ENCODE measurements around the gene PRB4.
"Not testable (repeated sequence)": the region's sequence is repeated elsewhere in the genome, so short reads cannot be mapped to it uniquely, and the experiment has no call there.

Gene PRB4

DNA sequence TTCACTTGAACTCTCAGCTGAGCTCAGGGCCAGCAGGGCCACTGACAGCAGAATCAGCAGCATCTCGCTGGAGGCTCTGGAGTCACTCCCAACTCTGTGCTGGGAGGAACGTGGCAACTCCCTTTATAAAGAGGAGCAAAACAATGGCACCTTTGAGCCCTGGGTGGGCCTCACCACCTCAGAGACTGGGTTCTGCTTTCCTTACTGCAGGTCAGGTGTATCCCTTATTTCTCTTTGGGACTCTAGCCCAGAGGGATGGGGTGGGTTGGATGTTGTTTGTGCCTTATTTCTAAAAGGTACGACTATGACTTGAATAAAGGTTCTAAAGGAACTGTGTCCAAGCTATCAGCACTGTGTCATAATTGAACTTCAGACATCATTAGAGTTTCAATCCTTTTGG, at the start of gene PRB4:
Gene PRB4 (minus strand): TSS at position 101 of the 400 bp plus-strand sequence. CDS start 38 bp downstream, at position 63.
- DNase-seq, result no peak

GRCh38 chr12:11351736-11352135, 41.5 kb upstream of the PRB4 start:
- DNase-seq, result not testable (repeated sequence)

DNA sequence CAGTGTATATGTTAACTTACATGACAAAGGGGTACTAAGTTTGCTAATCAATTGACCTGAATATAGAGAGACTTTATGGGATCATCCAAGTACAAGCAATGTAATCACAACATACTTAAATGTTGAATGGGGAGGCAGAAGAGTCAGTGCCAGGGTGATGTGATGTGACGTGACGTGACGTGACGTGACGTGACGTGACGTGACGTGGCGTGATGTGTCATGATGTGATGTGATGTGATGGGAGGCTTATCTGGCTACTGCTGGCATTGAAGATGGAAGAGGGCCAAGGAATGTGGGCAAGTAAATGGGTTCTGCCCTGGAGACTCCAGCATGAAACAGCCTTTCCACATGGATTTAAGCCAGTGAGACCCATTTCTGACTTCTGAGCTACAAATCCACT, 38.2 kb upstream of the PRB4 start:
- DNase-seq, result no peak

DNA sequence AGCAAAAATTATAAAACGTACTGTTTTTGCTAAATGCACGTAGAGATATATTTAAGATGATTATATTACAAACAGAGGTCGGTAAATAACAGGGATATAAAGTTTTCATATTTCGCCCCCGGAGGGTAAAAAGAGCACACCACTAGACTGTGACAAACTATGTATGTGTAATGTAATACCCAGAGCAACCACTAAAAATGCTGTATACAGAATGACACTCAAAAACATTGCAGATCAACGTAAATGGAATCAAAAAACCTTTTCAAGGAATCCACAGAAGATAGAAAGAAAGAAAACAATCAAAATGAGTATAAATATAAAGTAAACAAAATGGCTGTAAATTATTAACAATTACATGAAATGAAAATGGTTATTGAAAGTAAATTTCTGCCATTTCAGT, 37.6 kb upstream of the PRB4 start:
- no peak for DNase-seq

DNA sequence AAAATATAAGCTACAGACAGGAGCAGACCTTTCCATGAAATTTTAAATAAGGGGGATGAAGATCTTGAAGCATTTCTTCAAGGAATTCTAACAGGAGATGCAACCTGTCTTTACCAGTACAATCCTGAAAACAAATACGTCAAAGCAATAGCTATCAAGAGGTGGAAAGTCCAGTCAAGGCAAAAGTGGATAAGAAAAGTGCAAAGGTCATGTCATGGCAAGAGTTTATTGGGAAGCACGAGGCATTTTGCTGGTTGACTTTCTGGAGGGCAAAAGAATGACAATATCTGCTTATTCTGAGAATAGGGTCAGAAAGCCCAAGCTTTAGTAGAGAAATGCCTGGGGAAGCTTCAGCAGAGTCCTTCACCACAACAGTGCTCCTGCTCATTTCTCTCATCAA, 34.3 kb upstream of the PRB4 start:
- DNase-seq, result no peak

DNA sequence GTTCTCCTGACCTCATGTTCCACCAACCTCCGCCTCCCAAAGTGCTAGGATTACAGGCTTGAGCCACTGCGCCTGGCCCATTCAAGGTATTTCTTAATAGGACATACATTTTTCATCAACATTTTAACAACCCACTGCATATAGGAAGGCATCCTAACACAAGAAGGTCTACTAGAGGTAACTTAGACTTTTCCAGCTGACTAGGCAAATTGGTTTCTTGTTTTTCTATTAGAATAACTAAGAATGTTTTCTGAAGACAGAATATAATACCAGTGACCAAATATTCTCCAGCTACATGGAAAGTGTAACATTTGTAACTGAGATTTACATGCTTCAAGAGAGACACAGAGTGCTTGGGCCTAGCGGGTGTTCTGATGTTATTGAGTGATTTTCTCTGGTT, 14.2 kb upstream of the PRB4 start:
- no peak for DNase-seq

DNA sequence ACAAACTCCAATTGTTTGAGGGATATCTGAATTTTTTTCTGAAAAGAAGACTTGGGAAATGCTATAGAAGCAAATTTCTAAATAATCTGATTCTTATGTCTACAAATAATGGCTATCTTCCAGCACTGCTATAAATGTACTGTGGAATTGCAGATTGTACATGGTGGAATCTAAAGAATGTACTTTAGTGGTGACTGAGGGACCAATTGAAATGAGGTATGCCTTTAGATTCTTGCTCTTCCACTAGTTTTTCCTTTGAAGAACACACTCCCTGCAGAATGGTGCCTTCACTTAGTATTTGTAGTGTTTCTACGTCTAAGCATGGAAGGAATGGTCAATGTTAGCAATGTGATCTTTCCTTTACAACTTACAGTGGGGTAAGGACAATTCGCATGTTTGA, 11.7 kb upstream of the PRB4 start:
- no peak for DNase-seq

- no peak for DNase-seq
These were observed 3.1 kb downstream of the PRB4 start for GRCh38 chr12:11307143-11307542.

DNA sequence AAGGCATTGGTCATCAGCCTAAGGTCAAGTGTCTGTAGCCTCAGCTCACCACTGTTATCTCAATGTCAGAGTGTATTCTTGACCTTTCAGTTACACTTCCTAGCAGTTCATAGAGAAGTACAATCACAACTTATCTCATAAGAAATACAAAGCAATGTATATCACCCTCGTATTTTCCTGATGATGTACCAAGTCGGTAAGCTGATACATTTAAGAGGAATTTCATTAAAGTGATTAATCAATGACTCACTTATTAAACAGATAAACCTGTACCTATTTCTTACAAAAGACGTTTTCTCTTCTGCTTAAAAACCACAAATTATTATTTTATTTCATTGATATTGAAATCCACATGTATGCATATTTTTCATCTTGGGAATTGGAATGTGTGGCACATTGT, 36.8 kb downstream of the PRB4 start:
- no peak for DNase-seq

GRCh38 chr12:11269607-11270006, 40.6 kb downstream of the PRB4 start, which contains the start of gene PRB3:
Gene PRB3, minus strand, starts transcription at chr12:11269707. Its CDS starts 38 bp downstream, at chr12:11269669.
- DNase-seq, result no peak

- DNase-seq, result no peak
These were observed 45.7 kb downstream of the PRB4 start for GRCh38 chr12:11264501-11264900.
